GM18861 (cell line): Measurements from ENCODE around the gene SPO11.
"Not testable (repeated sequence)": the region's sequence is repeated elsewhere in the genome, so short reads cannot be mapped to it uniquely, and the experiment has no call there.

Source experiments
- ATAC-seq: cut with Tn5 transposase; IDR thresholded peaks from one replicate; pipeline ENCODE4 v1.9.1; 2021; ENCODE audit not compliant: unreplicated experiment

SPO11 gene

GRCh38 chr20:57332105-57333089 is 2.8 kb downstream of the SPO11 start:
- no peak for ATAC-seq

GRCh38 chr20:57335392-57335791 is 5.8 kb downstream of the SPO11 start:
- ATAC-seq = no peak

GRCh38 chr20:57341663-57342062 is 12.1 kb downstream of the SPO11 start:
- ATAC-seq = no peak

GRCh38 chr20:57342829-57343228 is 13.2 kb downstream of the SPO11 start:
- ATAC-seq = no peak

- peak; percentile 49 for ATAC-seq
Observed at GRCh38 chr20:57346477-57346876, 16.9 kb downstream of the SPO11 start.

- ATAC-seq = no peak
Observed at GRCh38 chr20:57347393-57347792, 17.8 kb downstream of the SPO11 start.

- not testable (repeated sequence) for ATAC-seq
Observed at GRCh38 chr20:57348200-57348921, 18.8 kb downstream of the SPO11 start.

GRCh38 chr20:57348922-57349574 is 19.4 kb downstream of the SPO11 start:
- not testable (repeated sequence) for ATAC-seq

GRCh38 chr20:57350081-57350710 is 20.6 kb downstream of the SPO11 start:
- no peak for ATAC-seq

GRCh38 chr20:57350726-57351041 is 21.1 kb downstream of the SPO11 start:
- ATAC-seq = not testable (repeated sequence)

GRCh38 chr20:57351042-57351783 is 21.6 kb downstream of the SPO11 start, which contains the start of gene RAE1:
RAE1 (plus strand) TSS chr20:57351255; CDS start chr20:57354039, 2,784 bp downstream.
- peak; percentile 71 for ATAC-seq

GRCh38 chr20:57352305-57352704 is 22.7 kb downstream of the SPO11 start:
- no peak for ATAC-seq

GRCh38 chr20:57353351-57353750 is 23.7 kb downstream of the SPO11 start:
- no peak for ATAC-seq

GRCh38 chr20:57361517-57361916 is 31.9 kb downstream of the SPO11 start:
- no peak for ATAC-seq

GRCh38 chr20:57364451-57364850 is 34.8 kb downstream of the SPO11 start:
- no peak for ATAC-seq

- ATAC-seq = no peak
Observed at GRCh38 chr20:57369596-57369995, 40.0 kb downstream of the SPO11 start.

GRCh38 chr20:57370316-57370715 is 40.7 kb downstream of the SPO11 start:
- no peak for ATAC-seq

GRCh38 chr20:57371363-57371762 is 41.8 kb downstream of the SPO11 start:
- no peak for ATAC-seq

GRCh38 chr20:57372157-57372556 is 42.6 kb downstream of the SPO11 start:
- no peak for ATAC-seq
